Esophagus (tissue), 2 donors: ENCODE measurements around the gene PSME1. TPM values are rescaled to one million over a fixed set of nuclear protein-coding genes. Genes with fewer than 3 reads are reported as not detected.

Experiments used
- H3K27ac ChIP-seq, 2 donors: one replicate each; pipeline ENCODE4 v1.5.1; 2013; ENCODE audit warnings: low read depth in 2 of 2, mild to moderate bottlenecking in 2 of 2, inconsistent platforms in 1 of 2, low read length in 1 of 2, moderate library complexity in 1 of 2
- H3K27me3 ChIP-seq, 2 donors: one replicate each; pipeline ENCODE4 v1.6.1; 2013; ENCODE audit warnings: low read length in 2 of 2, control low read depth in 1 of 2, mild to moderate bottlenecking in 1 of 2; ENCODE audit not compliant: insufficient read depth in 2 of 2, control insufficient read depth in 1 of 2
- H3K36me3 ChIP-seq, 2 donors: one replicate each; pipeline ENCODE4 v1.6.1; 2013; ENCODE audit warnings: low read length in 1 of 2; ENCODE audit not compliant: control insufficient read depth in 2 of 2, insufficient read depth in 2 of 2
- H3K4me1 ChIP-seq, 2 donors: one replicate each; pipeline ENCODE4 v1.6.1; 2013; ENCODE audit warnings: low read length in 1 of 2; ENCODE audit not compliant: control insufficient read depth in 2 of 2, insufficient read depth in 2 of 2
- H3K4me3 ChIP-seq, 2 donors: one replicate each; pipeline ENCODE4 v1.5.1; 2013; ENCODE audit warnings: low read length in 2 of 2, mild to moderate bottlenecking in 2 of 2, low read depth in 1 of 2, moderate library complexity in 1 of 2
- H3K9me3 ChIP-seq, 2 donors: one replicate each; pipeline ENCODE4 v1.6.1; 2013; ENCODE audit warnings: mild to moderate bottlenecking in 2 of 2, low read depth in 1 of 2, low read length in 1 of 2, moderate library complexity in 1 of 2; ENCODE audit not compliant: control insufficient read depth in 2 of 2, insufficient read depth in 1 of 2
- WGBS, 2 donors: extraction: QIAGEN DNeasy Blood & Tissue Kit; methylation state at CpG; one replicate each; pipeline ENCODE4 v1.1.7; 2013; 5-methylcytosine and 5-hydroxymethylcytosine counted together
- polyA plus RNA-seq, 2 donors: library from polyadenylated mRNA; stranded (reverse); fragments of 200-250 nt; gene quantifications; one replicate each; pipeline ENCODE4 v1.2.3, GENCODE V29; 2013
- donor health status: healthy with polysubstance abuse.
- donor health status: Bipolar disorder and iron deficiency.

The PSME1 gene
- polyA plus RNA-seq, 2 donors, result 146 to 198 TPM

DNA sequence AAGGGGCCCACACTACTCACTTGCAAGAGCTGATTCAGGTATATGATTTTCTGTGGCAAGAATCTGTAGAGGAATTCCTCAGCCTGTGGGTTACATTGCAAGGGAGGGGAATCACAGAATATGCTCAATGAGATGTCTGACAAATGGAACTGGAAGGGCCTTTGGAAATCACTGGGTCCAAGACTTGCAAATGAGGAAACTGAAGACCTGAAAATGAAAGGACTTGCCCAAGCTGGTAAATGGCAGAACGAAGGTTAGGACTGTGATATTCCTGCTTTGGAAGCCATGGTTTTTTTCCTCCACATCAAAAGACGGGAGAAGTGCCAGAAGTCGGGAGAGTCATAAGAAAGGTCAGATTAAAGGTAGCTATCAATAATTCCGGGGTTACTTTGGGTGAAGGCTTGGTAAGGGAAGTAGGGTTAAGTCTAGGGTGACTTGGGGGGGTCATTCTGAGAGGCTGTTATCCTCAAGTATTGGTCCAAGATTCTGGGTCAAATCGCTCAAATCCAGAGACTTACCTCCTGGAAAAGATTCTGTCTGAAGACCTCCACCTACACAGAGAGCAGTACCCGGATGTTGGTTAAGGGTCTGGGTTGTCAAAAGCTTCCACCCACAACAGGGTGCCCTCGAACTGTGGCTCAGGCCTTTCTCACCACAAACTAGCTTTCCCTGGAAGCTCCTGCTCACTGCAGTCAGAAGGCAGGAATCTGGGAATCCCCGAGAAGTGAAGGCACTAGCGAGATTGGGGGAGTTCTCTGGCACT lies 9.9 kb downstream of the PSME1 start:
- Histone ChIP-seq H3K27me3 (no peaks in the 10 kb centered on the region), H3K36me3 (peaks cover 0 to 18% of the 10 kb centered on the region in 2 donors), H3K9me3 (no peaks in the 10 kb centered on the region), H3K4me3 (peak overlapping the region; percentile 87 to 93), H3K27ac (peak overlapping the region; percentile 92 to 97), H3K4me1 (peaks cover 0 to 14% of the 10 kb centered on the region in 2 donors)
- 7 to 10% methylated on average over 9 of the region's 9 CpGs for WGBS, 2 donors

DNA sequence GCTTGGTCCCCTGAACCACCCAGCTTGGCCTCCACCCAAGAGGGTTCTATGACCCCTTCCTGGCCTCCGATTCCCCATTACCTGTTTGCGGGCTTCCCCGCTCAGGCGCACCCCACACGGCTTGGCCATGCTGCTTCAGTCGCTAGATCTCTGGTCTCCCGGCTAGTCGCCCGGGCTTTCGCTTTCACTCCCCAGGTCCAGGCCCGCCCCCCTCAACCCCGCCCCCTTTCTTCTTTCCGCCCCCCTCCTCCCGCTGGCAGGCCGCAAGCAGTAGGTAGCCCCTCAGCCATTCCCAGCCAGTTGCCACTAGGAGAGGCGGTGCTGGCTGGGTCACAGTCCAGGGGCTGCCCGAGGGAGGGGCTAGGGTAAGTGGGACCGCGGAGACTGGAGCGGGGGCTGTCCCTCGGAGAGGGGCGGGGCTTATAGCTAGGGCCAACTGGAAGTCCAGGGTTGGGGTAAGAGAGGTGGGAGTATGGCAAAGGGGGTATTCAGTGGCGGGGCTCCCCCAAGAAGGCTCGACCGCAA lies 10.5 kb downstream of the PSME1 start, which contains the start of gene PSME2:
TSS of gene PSME2 (minus strand) at position 158 of the 525 bp plus-strand sequence. CDS start at position 129, 29 bp downstream.
- no peaks in the 10 kb centered on the region for H3K9me3 ChIP-seq
- WGBS, 2 donors, result 0 to 1% methylated on average over 25 of the region's 25 CpGs
- peaks cover 0 to 14% of the 10 kb centered on the region in 2 donors for H3K4me1 ChIP-seq
- H3K4me3 ChIP-seq, result peak within 1 kb of the TSS; percentile 87 to 93
- H3K36me3 ChIP-seq, result peaks cover 3 to 24% of the 10 kb centered on the region in 2 donors
- H3K27ac ChIP-seq, result peak within 1 kb of the TSS; percentile 92 to 97
- no peaks in the 10 kb centered on the region for H3K27me3 ChIP-seq

DNA sequence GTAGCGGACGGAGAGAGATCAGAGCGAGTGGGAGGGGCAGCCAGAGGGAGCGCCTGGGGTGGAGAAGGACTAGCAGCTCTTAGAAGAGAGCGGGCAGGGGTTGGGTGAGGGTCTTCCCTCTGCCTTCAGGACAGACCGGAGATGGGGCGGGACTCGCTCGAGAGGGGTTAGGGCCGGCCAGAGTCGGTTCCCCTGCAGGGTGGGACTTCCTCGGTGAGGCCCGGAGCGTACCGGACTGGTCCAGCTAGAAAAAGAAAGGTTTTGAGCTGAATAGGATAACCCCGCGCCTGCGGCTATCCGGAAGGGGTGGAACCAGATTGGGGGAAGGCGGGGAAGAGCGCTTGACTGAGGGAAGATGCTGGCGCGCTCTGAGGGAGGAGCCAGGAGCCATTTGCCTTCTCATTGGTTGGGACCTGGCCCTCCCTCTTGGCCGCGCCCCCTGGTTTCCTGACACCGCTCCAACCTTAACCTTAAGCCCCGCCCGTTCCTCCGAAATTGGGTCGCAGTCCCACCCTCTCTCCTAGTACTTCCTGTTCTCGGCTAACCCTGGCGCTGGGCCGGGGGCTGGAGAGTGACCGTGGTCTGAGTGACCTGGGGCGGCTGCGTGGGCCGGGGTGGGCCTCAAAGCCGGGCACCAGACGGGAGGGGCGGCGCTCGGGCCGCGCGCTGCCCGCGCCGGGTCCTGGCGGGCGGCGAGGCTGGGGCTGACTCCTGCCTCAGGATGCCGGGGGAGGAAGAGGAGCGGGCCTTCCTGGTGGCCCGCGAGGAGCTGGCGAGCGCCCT lies 11.2 kb downstream of the PSME1 start, which contains the start of gene RNF31:
TSS of gene RNF31 (plus strand) at position 521 of the 783 bp plus-strand sequence. CDS start at position 722, 201 bp downstream.
- Histone ChIP-seq H3K27me3 (no peaks in the 10 kb centered on the region), H3K4me3 (peak within 1 kb of the TSS; percentile 87 to 93), H3K36me3 (peaks cover 4 to 29% of the 10 kb centered on the region in 2 donors), H3K9me3 (no peaks in the 10 kb centered on the region), H3K27ac (peak within 1 kb of the TSS; percentile 92 to 97), H3K4me1 (peaks cover 0 to 14% of the 10 kb centered on the region in 2 donors)
- 0 to 1% methylated on average over 57 of the region's 57 CpGs for WGBS, 2 donors

DNA sequence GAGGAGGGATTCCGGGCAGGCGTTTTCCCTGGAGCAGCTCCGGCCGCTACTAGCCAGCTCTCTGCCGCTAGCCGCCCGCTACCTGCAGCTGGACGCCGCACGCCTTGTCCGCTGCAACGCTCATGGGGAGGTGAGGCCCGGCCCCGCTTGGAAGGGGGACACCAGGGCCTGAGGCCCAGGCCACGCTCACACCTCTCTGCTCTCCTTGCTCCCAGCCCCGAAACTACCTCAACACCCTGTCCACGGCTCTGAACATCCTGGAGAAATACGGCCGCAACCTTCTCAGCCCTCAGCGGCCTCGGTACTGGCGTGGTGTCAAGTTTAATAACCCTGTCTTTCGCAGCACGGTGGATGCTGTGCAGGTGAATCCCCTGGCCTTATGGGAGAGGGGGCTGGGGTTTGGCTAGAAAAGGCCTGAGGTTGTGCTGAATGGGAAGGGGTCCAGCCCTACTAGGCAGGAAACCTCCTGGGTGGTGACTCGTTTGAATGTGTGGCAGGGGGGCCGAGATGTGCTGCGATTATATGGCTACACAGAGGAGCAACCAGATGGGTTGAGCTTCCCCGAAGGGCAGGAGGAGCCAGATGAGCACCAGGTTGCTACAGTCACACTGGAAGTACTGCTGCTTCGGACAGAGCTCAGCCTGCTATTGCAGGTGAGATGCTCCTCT lies 11.9 kb downstream of the PSME1 start:
- H3K27ac ChIP-seq, result peak overlapping the region; percentile 91 to 97
- no peaks in the 10 kb centered on the region for H3K9me3 ChIP-seq
- H3K4me3 ChIP-seq, result peak overlapping the region; percentile 87 to 93
- WGBS, 2 donors, result 4 to 5% methylated on average over 29 of the region's 29 CpGs
- H3K36me3 ChIP-seq, result peaks cover 4 to 29% of the 10 kb centered on the region in 2 donors
- H3K4me1 ChIP-seq, result peaks cover 0 to 14% of the 10 kb centered on the region in 2 donors
- H3K27me3 ChIP-seq, result no peaks in the 10 kb centered on the region

DNA sequence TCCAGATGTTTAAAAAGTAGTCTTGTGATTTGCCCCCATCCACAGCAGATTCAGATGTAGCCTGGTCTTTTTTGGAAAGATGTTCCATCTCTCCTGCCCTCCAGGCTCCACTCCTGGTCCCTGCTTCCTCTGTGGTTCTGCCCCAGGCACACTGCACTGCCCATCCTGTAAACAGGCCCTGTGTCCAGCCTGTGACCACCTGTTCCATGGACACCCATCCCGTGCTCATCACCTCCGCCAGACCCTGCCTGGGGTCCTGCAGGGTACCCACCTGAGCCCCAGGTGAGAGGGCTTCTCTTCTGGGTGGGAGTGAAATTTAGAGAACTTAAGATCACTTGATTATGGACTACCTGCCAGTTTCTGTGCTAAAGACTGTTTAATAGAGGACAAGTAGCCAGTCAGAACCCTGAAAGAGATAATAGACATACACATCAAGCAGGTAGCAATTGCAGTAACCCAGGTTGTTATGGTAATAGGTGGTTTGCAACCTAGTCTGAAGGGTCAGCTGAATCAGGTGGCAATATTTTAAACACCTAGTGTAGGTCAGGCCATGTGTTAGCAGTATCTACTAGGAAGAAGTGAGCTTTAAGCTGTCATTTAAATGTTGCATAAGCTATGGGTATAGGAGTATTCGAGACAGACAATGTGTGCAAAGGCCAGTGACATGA lies 13.4 kb downstream of the PSME1 start:
- no peaks in the 10 kb centered on the region for H3K27me3 ChIP-seq
- H3K9me3 ChIP-seq, result no peaks in the 10 kb centered on the region
- 95 to 97% methylated on average over 3 of the region's 3 CpGs for WGBS, 2 donors
- H3K36me3 ChIP-seq, result peaks cover 4 to 24% of the 10 kb centered on the region in 2 donors
- no peak overlapping the region for H3K4me3 ChIP-seq
- H3K4me1 ChIP-seq, result peaks cover 0 to 14% of the 10 kb centered on the region in 2 donors
- no peak overlapping the region for H3K27ac ChIP-seq

DNA sequence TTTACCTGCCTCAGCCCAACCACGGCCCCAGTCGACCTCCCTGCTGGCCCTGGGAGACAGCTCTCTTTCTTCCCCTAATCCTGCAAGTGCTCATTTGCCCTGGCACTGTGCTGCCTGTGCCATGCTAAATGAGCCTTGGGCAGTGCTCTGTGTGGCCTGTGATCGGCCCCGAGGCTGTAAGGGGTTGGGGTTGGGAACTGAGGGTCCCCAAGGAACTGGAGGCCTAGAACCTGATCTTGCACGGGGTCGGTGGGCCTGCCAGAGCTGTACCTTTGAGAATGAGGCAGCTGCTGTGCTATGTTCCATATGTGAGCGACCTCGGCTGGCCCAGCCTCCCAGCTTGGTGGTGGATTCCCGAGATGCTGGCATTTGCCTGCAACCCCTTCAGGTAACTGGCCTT lies 14.1 kb downstream of the PSME1 start:
- no peaks in the 10 kb centered on the region for H3K9me3 ChIP-seq
- 87 to 92% methylated on average over 9 of the region's 9 CpGs for WGBS, 2 donors
- H3K27ac ChIP-seq, result no peak overlapping the region
- H3K36me3 ChIP-seq, result peaks cover 5 to 26% of the 10 kb centered on the region in 2 donors
- H3K27me3 ChIP-seq, result no peaks in the 10 kb centered on the region
- H3K4me1 ChIP-seq, result peaks cover 0 to 14% of the 10 kb centered on the region in 2 donors
- no peak overlapping the region for H3K4me3 ChIP-seq

DNA sequence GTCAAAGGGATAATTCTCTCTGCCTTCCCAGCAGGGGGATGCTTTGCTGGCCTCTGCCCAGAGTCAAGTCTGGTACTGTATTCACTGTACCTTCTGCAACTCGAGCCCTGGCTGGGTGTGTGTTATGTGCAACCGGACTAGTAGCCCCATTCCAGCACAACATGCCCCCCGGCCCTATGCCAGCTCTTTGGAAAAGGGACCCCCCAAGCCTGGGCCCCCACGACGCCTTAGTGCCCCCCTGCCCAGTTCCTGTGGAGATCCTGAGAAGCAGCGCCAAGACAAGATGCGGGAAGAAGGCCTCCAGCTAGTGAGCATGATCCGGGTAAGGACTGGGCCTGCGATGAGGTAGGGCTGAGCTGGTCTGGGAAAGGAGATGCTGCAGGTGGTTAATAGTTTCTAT lies 14.6 kb downstream of the PSME1 start:
- Histone ChIP-seq H3K4me1 (peaks cover 0 to 10% of the 10 kb centered on the region in 2 donors), H3K36me3 (peaks cover 10 to 31% of the 10 kb centered on the region in 2 donors), H3K27ac (no peak overlapping the region), H3K27me3 (no peaks in the 10 kb centered on the region), H3K9me3 (no peaks in the 10 kb centered on the region), H3K4me3 (no peak overlapping the region)
- 91 to 92% methylated on average over 9 of the region's 9 CpGs for WGBS, 2 donors

DNA sequence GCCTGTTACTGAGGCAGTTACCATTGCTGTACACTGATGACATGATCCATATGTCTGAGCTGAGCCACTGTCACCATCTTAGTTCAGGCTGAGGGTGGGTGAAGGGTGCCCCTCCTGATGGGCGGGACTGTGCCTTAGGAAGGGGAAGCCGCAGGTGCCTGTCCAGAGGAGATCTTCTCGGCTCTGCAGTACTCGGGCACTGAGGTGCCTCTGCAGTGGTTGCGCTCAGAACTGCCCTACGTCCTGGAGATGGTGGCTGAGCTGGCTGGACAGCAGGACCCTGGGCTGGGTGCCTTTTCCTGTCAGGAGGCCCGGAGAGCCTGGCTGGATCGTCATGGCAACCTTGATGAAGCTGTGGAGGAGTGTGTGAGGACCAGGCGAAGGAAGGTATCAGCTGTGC lies 15.0 kb downstream of the PSME1 start:
- Histone ChIP-seq H3K27ac (no peak overlapping the region), H3K9me3 (no peaks in the 10 kb centered on the region), H3K4me3 (no peak overlapping the region), H3K36me3 (peaks cover 12 to 34% of the 10 kb centered on the region in 2 donors), H3K27me3 (no peaks in the 10 kb centered on the region), H3K4me1 (peaks cover 0 to 8% of the 10 kb centered on the region in 2 donors)
- WGBS, 2 donors, result 86 to 89% methylated on average over 9 of the region's 9 CpGs
